ENCODE data around the gene MSRB3.
"Not testable (repeated sequence)": the region's sequence is repeated elsewhere in the genome, so short reads cannot be mapped to it uniquely, and the experiment has no call there.

MSRB3 gene

DNA sequence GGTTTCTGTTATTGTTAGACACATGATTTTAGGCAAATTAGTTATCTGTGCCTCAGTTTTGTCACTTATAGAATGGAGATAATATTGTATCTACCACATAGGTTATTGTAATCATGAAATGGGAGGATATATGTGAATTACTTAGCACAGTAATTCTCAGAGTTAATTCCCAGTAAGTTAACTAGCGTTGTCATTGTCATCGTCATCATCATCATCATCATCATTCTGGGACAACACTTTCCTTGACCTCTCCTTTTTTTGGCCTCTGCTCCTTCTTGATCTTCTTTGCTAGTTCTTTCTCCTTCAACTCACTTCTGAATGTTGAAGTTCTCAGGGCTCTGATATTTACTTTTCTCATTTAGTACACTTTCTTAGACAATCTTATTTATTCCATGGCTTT, 13.8 kb downstream of the MSRB3 start:
- no peak for DNase-seq

GRCh38 chr12:65293735-65294134, 15.3 kb downstream of the MSRB3 start:
- DNase-seq, result no peak

DNA sequence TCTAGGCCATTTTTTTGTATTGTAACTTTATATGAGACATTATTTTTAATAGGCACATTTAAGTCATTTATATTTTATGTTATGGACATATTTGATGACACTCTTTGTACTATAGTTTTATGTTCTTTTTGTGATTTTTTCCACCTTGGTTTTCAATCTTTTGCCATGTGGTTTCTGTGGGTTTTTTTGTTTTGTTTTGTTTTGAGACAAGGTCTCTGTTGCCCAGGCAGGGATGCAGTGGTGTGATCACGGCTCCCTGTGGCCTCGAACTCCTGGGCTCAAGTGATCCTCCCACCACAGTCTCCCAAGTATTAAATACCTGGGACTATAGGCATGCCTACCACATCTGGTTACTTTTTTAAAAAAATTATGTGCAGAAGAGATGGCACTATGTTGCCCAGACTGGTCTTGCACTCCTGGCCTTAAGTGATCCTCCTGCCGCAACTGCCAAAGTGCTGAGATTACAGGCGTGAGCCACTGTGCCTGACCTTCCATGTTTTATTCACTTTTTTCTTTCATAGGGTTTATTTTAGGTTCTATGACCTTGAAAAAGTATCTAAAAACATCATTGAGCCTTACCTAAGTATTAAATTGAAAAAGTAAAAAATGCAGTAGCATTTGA, 16.3 kb downstream of the MSRB3 start:
- no peak for DNase-seq

GRCh38 chr12:65296508-65297265, 18.2 kb downstream of the MSRB3 start:
- DNase-seq, result no peak

DNA sequence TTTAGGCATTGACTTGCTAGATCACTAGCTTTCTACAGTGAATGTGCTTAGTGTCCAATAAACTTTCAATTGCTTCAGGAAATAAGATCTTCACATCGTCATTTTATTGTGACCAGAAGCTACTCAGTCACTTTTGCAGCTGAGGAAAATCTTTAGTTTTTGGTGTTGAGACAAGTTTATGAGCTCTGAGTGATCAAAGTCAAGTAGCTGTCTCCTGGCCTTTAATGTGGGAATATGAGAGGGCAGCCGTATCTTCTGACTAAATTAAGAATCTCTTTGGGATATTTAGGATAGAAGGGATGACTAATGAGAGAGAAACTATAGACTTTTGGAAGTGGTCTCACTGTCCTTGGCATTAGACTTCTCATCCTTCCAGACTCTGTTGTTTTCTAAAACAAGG, 21.6 kb downstream of the MSRB3 start:
- no peak for DNase-seq

- DNase-seq, result peak; percentile 7
These were observed 22.3 kb downstream of the MSRB3 start for GRCh38 chr12:65300679-65301349.

GRCh38 chr12:65302891-65303290, 24.4 kb downstream of the MSRB3 start:
- DNase-seq, result no peak

GRCh38 chr12:65305346-65305950, 27.0 kb downstream of the MSRB3 start:
- no peak for DNase-seq

DNA sequence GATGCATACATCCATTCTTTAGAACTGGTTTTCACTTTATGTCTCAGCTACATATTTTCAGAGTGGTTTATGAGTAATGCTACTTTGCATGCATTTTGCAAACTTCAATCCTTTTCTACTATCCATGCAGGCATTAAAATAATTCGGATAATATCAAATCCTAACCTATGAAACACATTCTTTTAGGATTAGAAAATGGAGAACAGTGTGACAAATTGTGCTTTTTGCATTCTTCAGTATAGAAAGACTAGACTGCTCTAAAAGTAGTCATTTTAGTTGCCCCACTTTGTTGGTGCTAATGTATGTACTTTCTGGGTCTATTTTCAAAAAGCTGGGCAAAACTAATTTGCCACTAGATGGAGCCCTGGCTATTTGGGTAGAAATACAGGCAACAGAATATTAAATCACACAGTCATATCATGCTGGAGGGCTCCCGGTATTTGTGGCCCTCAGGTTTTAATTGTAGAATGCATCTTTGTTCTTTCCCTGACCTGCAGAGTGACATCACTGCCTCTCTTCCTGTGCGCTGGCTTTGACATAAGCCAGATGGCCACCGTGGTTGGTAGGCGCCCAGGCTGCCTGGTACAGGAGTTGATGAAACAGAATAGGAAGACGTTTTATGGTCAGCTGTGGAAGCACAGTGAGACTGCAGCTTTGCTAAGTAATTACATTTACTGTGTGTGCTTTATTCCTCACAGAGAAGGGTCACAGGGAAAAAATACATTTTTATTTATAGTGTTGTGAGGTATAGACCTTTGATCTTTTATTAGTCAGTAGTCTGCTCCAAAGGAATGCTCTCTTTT, 28.1 kb downstream of the MSRB3 start:
- peak; percentile 12 for DNase-seq

GRCh38 chr12:65307169-65307501, 28.7 kb downstream of the MSRB3 start:
- no peak for DNase-seq

DNA sequence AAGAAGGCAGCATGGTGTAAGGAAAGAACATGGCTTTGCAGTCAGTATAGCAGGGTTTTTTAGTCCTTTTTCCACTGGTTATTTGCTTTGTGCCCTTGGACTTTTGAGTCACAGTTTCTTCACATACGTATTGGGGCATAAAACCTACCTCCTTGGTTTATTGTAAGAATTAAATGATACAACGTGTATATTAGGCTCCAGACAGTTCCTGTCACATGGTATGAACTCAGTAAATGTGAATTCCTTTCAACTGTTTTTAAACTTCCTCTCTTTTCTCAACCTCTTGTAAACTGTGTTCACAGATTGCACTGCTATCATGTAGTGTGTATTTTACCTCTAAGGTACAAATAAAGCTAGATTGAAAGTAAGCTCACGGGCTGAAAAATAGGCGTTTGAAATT, 29.5 kb downstream of the MSRB3 start:
- DNase-seq, result no peak

DNA sequence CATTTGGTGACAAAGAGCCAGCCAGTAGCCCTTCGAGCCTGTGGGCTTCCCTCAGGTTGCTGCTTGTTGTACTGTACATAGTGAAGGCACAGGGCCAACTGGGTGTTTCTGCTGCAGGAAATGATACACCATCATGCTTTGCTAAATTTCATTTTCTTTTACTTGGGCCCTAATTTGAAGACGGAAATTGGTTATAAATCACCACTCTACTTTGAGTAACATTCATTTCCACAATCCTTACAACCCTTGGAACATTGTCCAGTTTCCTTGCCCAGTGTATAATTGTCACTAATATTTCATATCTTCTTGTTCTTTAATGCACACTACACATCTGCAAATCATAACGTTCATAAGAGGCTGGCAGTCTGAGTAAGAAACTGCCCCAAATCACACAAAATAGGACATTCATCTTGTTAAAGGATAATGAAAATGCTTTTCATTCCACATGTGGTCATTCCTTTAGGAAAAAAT, 30.2 kb downstream of the MSRB3 start:
- DNase-seq, result no peak

GRCh38 chr12:65311260-65311659, 32.8 kb downstream of the MSRB3 start:
- DNase-seq, result no peak

- no peak for DNase-seq
These were observed 35.3 kb downstream of the MSRB3 start for GRCh38 chr12:65313719-65314317.

DNA sequence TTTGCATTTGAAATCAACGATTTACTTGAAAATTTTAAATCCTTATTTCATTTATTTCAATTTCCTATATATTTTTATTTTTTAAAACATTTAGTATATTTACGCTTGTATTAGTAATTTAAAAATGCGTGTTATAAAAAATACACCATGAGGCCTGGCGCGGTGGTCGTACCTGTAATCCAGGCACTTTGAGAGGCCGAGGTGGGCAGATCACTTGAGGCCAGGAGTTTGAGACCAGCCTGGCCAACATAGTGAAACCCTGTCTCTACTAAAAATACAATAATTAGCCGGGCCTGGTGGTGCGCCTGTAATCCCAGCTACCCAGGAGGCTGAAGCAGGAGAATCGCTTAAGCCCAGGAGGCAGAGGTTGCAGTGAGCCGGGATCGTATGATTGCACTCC, 36.8 kb downstream of the MSRB3 start:
- not testable (repeated sequence) for DNase-seq

DNA sequence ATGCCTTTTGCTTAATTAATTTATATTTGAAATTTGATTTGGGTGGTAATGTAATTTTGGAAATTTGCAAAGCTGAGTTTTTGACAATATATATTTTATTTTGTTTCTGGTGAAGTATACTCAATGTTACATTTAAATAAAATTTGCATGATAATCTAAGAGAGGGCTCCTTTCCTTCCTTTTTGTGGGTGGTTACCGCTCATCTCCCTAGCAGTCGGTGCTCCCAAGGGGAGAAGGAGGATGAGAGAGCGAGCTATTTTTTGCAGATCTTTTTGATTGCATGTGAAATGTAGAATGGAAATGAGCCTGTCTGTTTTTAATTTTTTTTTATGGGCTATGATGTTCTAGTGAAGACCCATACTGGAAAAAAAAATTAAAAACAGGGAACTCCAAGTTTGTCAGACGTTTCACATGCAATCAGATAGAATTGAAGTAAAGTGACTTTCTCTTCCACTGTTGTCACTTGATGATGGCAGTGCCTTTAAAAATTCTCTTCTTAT, 39.8 kb downstream of the MSRB3 start:
- DNase-seq, result no peak

GRCh38 chr12:65319688-65320200, 41.3 kb downstream of the MSRB3 start:
- DNase-seq, result no peak

- no peak for DNase-seq
These were observed 44.6 kb downstream of the MSRB3 start for GRCh38 chr12:65323070-65323469.

DNA sequence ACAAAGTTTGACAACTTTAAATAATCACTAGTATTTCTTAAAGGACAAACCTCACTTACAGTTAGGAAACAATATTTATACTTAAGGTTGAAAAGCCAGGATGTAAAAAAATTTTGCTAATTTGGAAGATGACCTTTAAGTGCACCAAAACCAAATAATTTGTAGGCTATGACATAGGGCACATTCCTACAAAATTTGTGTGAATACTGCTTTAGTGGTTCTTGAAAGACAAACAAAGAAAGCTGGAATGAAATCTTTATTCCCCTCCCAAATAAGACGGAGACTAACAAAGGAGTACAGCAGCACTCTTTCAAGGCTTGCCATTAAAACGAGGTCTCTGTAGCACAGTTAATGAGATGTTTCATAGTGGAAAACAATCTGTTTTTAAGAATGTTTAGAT, 45.6 kb downstream of the MSRB3 start:
- DNase-seq, result no peak

- DNase-seq, result no peak
These were observed 46.1 kb downstream of the MSRB3 start for GRCh38 chr12:65324551-65324950.

- no peak for DNase-seq
These were observed 46.7 kb downstream of the MSRB3 start for GRCh38 chr12:65325183-65325582.

DNA sequence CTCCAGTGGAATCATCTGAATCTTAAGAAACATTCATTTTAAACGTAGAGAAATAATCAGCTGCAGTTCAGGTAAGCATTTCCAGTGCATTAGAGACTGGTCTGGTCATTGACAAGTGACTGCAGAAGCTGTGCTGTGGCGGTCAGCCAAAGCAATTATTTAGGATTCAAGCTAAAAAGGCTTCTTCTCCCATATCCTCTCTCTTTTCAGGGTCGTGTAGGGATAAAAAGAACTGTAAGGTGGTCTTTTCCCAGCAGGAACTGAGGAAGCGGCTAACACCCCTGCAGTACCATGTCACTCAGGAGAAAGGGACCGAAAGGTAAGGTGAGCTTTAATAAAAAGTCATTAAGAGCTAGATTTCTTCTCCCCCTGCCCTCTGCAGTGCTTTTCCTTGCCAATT, 48.1 kb downstream of the MSRB3 start:
- DNase-seq, result no peak
